GM21367 (cell line): ENCODE measurements around the gene TLCD3B.
"Not testable (repeated sequence)": the region's sequence is repeated elsewhere in the genome, so short reads cannot be mapped to it uniquely, and the experiment has no call there.

Experiments used
- ATAC-seq: cut with Tn5 transposase; IDR thresholded peaks from one replicate; pipeline ENCODE4 v1.9.1; 2021; ENCODE audit not compliant: unreplicated experiment

The TLCD3B gene

DNA sequence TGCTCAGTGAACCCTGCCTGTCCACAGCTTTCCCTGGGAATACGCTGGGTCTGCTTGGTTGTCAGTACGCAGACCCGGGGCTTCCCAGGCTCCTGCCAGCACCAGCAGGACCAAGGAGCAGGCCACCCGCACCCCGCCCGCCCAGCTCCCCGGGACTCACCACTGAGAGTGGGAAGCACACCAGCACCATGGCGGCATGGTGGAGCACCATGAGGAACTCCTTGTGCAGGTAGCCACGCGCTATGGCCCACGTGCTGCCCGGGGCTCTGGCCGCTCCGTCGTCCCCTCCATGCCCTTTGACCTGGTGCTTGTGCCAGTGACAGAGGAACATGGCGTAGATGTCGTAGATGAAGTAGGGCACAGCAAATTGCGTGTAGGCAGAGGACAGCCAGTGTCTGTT is 4.6 kb downstream of the TLCD3B start:
- ATAC-seq, result no peak

DNA sequence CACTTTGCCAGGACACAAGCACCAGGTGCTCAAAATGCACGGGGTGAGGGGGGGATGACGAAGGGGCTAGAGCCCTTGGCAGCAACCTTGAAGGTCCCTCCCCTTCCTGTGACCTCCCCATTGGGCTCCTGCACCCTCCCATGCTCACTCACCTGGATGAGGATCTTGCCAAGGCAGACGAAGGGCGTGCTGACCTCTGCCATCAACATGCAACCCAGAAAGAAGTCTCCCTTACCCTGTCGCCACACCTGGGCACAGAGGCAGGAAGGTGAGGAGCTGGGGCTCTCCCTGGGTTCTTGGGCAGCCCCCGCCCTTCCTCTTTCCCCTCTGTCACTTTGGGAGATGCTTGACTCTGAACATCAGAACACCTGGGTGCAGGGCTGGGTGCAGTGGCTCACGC is 5.5 kb downstream of the TLCD3B start:
- ATAC-seq, result no peak

DNA sequence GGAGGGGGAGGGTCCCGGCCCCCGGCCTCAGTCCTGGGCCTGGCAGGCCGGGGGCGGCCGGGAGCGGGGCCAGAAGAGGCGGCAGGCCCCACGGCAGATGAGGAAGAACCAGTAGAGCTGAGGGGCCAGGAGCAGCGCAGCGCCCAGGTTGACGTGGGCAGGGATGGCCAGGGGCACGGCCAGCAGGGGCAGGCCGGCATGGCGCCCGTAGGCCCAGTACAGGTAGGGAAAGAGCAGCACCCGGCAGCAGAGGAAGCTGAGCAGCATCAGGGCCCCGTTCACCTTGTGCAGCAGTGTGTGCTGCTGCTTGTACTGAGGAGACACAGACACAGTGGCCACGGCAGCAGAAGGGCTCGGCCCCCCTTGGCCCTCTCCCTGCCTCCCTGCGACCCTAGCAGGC is 5.9 kb downstream of the TLCD3B start:
- ATAC-seq, result no peak

DNA sequence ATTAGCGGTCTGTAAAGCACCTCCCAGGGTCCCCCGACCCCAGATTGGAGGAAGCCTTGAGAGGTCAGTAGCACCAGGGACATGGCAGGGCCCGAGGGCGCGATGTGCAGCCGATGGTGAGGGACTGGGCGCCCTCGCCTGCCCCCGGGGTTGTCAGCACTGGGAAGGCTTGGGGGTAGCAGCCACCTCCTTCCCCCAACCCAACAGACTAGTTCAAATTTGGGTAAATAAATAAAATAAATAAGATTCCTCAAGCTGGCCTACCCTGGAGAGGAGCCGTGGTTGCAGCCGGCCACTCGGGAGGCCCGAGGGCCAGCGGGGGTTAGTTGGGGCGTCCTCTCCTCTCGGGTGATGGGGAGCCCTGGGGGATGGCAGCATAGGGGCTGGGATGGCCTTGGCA is 6.6 kb downstream of the TLCD3B start:
- no peak for ATAC-seq

DNA sequence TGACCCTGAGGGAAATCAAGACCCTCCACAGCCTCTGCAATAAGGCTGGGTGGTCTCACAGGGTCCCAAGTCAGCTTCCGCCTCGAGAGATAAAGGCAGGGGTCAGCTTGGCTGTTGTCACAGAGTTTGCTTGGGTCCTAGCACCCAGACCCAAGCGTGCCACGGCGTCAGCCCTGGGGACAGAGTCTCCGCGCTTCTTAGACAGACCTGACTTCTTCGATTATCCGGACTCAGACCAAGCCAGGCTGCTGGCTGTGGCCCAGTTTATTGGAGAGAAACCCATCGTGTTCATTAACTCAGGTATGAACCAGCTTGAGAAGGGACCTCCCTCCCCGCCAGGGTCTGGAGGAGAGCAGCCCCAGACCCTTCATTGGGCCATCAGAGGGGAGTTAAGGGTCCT is 7.5 kb downstream of the TLCD3B start:
- ATAC-seq, result no peak

DNA sequence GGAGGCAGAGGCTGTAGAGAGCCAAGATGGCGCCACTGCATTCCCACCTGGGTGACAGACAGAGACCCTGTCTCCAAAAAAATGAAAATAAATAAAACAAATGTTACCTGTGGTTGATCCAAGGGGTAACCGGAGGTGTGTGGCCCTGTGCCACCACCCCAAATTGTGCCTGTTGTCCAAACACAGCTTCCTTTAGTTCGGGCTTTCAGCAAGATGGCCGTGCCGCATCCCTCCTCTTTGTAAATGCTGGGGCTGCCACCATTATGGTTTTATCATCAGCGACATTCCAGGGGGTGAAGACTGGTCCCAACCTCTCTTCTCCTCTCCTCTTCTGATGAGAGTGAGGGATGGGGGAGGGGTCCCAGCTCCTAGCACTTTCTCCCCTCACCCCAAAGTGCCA is 8.2 kb downstream of the TLCD3B start, which contains the start of gene C16orf92:
C16orf92 (plus strand) TSS at position 312 of the 400 bp plus-strand sequence. CDS start 143 bp downstream, outside the sequence.
- ATAC-seq, result no peak

DNA sequence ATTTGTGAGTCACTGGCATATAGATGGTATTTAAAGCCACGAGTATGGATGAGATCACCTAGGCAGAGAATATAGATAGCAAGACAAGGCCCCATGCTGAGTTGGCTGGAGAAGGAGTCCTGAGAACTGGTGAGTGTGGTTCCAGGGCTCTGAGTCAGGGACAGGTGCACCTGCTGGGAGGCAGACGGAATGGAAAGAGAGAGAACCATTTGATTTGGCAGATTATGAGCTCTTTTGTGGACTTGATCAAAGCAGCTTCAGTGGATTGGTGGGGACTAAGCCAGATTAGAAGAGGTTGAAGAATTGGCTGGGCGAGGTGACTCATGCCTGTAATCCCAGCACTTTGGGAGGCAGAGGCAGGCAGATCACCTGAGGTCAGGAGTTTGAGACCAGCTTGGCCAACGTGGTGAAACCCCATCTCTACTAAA is 12.3 kb downstream of the TLCD3B start:
- no peak for ATAC-seq

DNA sequence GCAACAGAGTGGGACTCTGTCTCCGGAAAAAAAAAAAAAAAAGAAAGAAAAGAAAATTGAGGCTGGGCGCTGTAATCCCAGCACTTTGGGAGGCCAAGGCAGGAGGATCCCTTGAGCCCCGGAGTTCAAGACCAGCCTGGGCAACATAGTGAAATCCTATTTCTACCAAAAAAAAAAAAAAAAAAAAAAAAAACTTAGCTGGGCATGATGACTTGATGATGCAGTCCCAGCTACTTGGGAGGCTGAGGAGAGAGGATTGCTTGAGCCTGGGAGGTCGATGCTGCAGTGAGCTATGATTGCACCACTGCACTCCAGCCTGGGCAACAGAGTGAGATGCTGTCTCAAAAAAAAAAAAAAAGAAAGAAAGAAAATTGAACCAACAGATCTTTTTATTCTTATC is 13.1 kb downstream of the TLCD3B start:
- not testable (repeated sequence) for ATAC-seq

DNA sequence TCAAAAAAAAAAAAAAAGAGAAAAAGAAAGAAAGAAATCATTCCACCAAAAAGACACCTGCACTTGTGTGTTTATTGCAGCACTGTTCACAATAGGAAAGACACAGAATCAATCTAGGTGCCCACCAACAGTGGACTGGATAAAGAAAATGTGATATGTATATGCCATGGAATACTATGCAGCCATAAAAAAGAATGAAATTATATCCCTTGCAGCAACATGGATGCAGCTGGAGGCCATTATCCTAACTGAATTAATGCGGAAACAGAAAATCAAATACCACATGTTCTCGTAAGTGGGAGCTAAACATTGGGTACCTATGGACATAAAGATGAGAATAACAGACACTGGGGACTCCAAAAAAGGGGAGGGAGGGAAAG is 13.8 kb downstream of the TLCD3B start:
- no peak for ATAC-seq

DNA sequence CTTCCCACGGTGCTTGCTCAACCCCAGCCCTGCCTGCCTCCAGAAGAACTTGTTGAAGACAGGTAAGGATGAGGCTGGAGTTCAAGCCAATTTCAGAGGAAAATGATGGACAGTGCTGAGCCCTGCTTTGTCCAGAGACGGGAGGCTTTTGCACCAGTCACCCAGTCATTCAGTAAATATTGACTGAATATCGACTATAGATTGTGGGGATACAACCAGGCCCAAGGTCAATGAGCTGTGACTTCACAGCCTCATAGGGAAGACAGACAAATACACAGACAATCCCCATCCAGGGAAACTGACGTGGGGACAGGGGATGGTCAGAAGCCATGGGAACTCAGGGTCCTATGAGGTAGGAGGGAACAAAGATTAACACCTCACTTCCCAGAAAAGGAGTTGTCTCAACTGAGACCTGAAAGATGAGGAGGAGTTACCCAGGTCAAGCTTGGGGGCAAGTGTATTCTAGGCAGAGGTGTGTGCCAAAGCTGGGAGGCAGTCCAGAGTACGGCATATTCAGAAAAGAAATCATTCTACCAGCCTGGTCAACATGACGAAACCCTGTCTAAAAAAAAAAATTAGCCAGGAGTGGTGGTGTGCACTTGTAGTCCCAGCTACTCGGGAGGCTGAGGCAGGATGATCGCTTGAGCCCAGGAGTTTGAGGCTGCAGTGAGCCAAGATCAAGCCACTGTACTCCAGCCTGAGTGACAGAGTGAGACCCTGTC is 14.4 kb downstream of the TLCD3B start:
- ATAC-seq, result no peak

DNA sequence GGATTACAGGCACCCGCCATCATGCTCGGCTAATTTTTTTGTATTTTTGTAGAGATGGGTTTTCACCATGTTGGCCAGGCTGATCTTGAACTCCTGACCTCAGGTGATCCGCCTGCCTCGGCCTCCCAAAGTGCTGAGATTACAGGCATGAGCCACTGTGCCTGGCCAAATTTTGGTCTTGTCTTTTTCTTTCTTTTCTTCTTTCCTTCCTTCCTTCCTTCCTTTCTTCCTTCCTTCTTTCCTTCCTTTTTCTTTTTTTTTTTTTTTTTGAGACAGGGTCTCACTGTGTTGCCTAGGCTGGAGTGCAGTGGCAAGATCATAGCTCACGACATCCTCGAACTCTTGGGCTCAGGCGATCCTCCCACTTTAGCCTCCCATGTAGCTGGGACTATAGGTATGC is 15.6 kb downstream of the TLCD3B start:
- not testable (repeated sequence) for ATAC-seq

DNA sequence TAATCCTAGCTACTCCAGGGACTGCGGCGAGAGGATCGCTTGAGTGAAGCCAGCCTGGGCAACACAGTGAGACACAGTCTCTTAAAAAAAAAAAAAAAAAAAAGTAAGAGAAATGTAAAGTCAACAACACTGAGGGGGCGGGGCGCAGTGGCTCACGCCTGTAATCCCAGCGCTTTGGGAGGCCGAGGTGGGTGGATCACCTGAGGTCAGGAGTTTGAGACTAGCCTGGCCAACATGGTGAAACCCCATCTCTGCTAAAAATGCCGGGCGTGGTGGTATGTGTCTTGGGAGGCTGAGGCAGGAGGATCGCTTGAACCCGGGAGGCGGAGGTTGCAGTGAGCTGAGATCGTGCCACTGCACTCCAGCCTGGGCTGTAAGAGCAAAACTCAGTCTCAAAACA is 18.5 kb downstream of the TLCD3B start:
- not testable (repeated sequence) for ATAC-seq

DNA sequence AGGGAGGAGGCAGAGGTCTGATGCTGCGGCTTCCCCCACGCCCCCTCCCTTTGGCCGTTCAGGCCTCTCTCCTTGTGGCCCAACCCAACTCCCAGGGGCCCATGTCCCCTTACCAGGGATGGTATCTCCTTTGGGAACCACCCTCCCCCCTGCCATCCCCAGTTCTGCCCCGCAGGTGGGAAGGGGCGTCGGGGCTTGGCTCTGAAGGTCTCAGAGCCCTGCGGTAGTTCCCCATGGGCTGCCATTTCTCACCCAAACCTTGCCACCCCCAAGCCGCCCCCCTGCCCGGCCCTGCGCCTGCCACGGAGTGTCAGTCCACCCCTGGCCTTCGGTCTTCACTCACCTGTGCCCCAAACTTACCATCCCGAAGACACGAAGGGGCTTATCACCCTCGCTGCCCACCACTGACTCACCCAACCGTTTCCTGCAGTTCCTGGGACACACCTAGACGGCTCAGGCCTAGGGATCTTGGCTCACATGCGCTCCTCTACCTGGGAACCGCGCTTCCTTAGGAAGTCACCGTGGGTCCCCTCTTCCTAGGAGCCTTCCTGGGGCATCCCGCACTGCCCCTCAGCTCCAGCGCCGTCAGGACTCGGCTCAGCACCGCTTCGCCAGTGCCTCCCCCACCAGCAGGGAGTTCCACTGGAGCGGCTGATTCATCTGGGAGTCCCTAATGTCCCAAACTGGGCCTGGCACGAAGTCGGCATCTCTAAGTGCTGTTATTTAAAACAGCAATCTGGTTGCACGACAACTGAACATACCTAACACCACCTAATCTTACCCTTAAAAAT is 19.2 kb downstream of the TLCD3B start:
- ATAC-seq, result no peak

DNA sequence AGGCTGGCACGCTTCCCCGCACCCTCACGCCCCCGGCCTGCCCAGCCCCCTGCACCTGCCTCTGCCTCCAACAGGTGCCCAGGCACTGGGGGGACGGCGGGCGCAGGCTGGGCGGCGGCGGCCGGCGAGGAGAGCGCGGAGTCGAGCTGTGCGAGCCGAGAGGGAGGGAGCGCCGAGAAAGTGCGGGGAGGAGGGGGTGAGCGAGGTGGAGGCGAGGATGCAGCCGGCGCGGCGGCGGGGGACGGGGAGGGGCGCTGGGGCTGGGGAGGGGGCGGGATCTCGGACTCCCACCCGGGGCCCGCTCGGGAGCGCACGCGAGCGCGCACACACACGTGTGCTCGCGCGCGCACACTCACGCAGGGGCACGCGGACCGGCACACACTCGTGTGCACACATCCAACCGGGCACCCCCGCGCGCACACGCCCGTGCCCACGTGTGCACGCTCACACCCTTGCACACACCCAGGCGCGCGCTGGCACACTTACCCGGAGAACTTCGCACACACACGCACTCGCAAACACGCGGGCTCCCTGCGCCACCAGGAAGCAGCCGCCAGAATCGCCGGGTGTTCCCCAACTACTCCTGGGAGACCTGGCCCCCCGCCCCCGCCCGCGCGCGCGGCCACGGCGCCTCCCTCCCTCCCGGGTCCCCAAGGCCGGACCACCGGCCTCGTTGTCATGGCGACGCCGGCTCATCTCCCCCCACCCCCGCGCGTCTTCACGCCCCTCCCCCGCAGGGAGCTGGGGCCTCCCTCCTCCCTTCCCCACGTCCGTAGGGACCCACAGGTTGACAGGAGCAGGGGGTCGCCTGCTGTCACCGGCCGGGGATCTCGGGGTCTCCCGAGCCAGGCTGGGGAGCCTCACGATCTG is 20.0 kb downstream of the TLCD3B start, which contains the start of gene DOC2A:
DOC2A (minus strand) TSS at position 184 of the 870 bp plus-strand sequence. CDS start 805 bp downstream, outside the sequence.
- ATAC-seq, result no peak

DNA sequence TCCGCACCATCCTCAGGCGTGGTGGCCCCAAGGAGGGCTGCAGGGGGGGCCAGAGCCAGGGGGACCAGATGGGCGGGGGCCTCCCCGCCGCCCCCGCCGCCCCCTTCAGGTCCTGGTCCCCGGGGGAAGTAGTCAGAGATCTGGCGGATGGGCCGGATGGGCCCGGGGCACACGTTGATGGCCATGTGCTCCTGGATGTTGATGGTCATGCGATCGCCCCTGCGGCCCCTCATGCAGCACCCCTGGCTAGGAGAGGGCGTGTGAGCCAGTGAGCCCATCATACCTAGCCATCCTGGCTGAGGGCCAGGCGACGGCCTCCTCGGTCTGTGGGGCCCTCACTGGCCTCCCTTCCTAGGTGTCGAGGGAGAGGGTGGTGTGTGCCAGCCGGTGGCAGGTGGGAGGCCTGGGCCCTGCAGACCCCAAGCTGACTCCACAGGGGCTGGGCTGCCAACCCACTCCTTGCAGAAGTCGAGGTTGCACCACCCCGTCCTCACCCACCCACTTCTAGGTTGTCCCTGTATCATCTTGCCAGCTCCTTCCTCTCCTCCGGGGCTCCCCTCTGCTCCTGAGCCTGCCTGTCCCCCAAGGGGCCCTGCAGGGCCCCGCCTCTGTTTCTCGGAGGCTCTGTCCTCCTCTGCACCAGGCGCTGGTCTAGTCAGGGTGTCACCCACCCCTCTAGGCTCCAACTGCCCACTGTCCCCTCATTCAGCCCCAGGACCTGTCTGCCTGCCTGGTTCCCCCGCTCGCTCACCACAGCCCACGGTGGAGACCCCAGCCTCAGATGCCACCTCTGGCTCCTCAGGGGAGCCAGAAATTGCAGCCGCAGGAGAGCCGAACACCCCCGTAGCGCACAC is 20.9 kb downstream of the TLCD3B start:
- ATAC-seq, result no peak

DNA sequence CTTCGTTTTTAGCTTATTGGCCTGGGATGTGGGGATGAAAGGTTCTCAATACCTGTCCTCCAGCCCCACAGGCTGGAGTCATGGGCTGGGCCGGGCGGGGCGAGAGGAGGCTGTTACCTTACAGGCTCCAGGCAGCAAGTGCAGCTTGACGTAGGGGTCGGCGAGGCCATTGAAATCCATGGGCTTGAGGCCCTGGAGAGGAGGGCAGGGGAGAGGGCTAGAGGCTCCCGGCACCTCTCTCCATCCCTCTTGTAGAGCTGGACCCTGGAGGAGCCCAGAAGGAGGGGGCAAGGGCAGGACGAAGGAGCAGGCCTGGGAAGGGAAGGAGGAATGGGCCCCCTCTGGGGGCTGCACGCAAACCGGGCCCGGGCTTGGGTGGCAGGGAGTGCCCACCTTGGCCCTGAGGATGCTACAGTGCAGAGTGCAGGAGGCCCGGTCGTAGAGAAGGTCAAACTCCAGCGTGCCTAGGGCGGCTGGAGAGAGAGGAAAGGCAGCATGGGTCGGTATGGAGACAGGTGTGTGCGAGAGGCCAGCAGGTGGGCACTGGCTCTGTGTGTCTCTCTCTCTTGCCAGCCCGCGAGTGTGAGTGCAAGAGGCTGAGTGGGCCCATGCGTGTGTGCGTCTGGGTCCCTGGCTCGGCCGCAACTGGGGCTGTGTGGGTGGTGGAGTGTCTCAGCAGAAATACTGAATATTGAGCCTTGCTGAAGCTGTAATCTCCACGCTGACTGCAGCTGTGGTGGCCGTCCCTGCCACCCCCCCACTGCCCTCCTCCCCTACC is 21.8 kb downstream of the TLCD3B start:
- ATAC-seq, result no peak

DNA sequence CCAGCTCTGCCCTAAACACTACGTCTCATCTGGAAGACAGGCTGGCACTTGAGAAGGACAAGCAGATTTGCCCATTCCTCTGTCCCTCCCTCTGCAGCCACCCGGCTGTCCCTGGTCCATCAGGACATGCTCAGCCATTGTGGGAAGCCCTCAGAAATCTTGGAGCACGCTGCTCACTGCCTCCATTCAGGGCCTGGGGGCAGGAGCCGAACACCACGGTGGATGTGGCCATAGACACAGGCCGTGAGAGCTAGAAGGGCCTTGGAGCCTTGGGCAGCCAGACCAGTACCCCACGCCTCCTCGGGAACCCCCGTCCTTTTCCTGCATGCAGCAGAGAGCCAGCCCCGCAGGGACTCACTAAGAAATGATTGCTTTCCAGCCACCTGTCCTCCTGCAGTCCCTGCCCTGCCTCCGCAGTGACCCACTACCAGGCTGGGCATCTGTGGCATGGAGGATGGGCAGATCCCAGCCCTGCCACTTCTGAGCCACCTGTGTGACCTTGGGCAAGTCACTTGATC is 23.6 kb downstream of the TLCD3B start:
- no peak for ATAC-seq

DNA sequence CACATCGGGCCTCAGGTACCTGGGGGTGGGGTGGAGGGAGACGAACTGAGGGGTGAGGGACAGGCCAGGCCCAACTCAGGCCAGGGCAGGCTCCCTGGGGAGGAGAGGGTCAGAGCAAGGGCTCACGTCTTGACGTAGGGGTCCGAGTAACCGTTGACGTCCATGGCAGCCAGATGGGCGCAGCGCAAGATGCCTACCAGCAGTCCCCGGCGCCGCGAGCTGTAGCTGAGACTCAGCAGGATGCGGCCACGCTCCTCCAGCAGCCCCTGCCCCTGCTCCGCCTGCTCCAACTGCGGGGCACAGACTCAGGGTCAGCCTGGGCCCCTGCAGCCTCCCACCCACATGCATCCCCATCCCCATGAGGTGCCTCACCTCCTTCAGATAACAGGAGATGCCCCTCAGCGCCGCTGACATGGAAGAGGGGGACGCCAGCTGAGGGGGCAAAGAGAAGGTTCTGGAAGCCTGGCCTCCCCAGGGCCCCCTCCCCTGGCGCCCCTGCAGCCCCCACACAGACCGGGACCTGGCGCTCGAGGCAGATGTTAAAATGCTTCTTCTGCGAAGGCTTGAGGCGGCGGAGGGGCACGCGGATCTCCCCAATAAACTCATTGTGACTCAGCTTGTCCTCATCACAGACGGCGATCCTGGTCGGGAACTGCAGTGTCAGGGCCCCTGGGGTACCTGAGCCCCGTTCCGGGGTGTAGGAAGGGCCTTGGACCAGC is 24.3 kb downstream of the TLCD3B start:
- no peak for ATAC-seq

DNA sequence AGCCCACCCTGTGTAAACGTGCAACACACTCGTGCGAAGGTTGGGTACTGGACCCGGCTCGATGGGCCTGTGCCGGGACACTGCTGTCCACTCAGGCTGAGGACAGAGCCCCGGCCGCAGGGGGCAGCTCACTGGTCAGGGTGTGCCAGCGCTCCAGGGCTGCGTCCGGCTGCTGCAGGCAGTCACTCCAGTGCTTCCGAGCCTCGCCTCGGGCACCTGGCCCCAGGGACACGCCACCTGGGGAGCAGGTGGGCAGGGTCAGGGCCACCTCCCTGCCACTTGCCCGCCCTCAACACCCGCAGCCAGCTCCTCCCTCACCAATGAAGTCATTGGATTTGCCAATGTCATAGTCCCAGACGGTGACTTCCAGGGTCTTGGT is 25.0 kb downstream of the TLCD3B start:
- ATAC-seq, result no peak
